Muscle layer of duodenum (tissue), 2 donors: ENCODE data around the gene MALSU1.
"Not testable (repeated sequence)": the region's sequence is repeated elsewhere in the genome, so short reads cannot be mapped to it uniquely, and the experiment has no call there.

Experiments used
- H3K27ac ChIP-seq: one replicate; pipeline ENCODE4 v1.7.0; 2013; ENCODE audit warnings: mild to moderate bottlenecking, low read length
- H3K27me3 ChIP-seq: one replicate; pipeline ENCODE4 v1.7.0; 2013; ENCODE audit warnings: low read depth, mild to moderate bottlenecking, control low read depth, low read length
- H3K36me3 ChIP-seq, 2 donors: one replicate each; pipeline ENCODE4 v1.7.0; 2013; ENCODE audit warnings: low read length in 2 of 2, control low read depth in 1 of 2, mild to moderate bottlenecking in 1 of 2; ENCODE audit not compliant: insufficient read depth in 2 of 2, control insufficient read depth in 1 of 2
- H3K4me1 ChIP-seq, 2 donors: one replicate each; pipeline ENCODE4 v1.7.0; 2013; ENCODE audit warnings: low read length in 2 of 2, mild to moderate bottlenecking in 2 of 2, control low read depth in 1 of 2, moderate library complexity in 1 of 2; ENCODE audit not compliant: insufficient read depth in 2 of 2, control insufficient read depth in 1 of 2
- H3K4me3 ChIP-seq, 2 donors: one replicate each; pipeline ENCODE4 v1.7.0; 2013; ENCODE audit warnings: low read length in 2 of 2, low read depth in 1 of 2, mild to moderate bottlenecking in 1 of 2
- H3K9me3 ChIP-seq, 2 donors: one replicate each; pipeline ENCODE4 v1.7.0; 2013; ENCODE audit warnings: low read length in 2 of 2, control low read depth in 1 of 2, mild to moderate bottlenecking in 1 of 2; ENCODE audit not compliant: control insufficient read depth in 1 of 2
- donor health status: healthy.

MALSU1 gene

GRCh38 chr7:23312141-23312540 is 13.0 kb downstream of the MALSU1 start:
- not testable (repeated sequence) for H3K27ac ChIP-seq, H3K4me1 ChIP-seq, H3K4me3 ChIP-seq, H3K9me3 ChIP-seq, H3K27me3 ChIP-seq
- H3K36me3 ChIP-seq = peaks cover 21 to 33% of the 10 kb centered on the region in 2 donors

GRCh38 chr7:23315366-23315765 is 16.2 kb downstream of the MALSU1 start:
- no peaks in the 10 kb centered on the region for H3K27me3 ChIP-seq
- H3K4me3 ChIP-seq = no peak overlapping the region
- H3K27ac ChIP-seq = no peak overlapping the region
- no peaks in the 10 kb centered on the region for H3K9me3 ChIP-seq
- peaks cover 0 to 8% of the 10 kb centered on the region in 2 donors for H3K36me3 ChIP-seq
- H3K4me1 ChIP-seq = no peaks in the 10 kb centered on the region

GRCh38 chr7:23331132-23331531 is 32.0 kb downstream of the MALSU1 start:
- no peak overlapping the region for H3K4me3 ChIP-seq

GRCh38 chr7:23332193-23332592 is 33.1 kb downstream of the MALSU1 start:
- no peaks in the 10 kb centered on the region for H3K36me3 ChIP-seq
- no peak overlapping the region for H3K4me3 ChIP-seq
- no peaks in the 10 kb centered on the region for H3K27me3 ChIP-seq
- no peaks in the 10 kb centered on the region for H3K9me3 ChIP-seq
- H3K27ac ChIP-seq = no peak overlapping the region
- H3K4me1 ChIP-seq = peaks cover 0 to 33% of the 10 kb centered on the region in 2 donors

More at GRCh38 chr7:23331132-23331531, 32.0 kb downstream of the MALSU1 start:
- Histone ChIP-seq H3K9me3 (no peaks in the 10 kb centered on the region), H3K27ac (no peak overlapping the region), H3K27me3 (no peaks in the 10 kb centered on the region), H3K4me1 (peaks cover 0 to 33% of the 10 kb centered on the region in 2 donors), H3K36me3 (no peaks in the 10 kb centered on the region)

- H3K27me3 ChIP-seq = no peaks in the 10 kb centered on the region
- H3K27ac ChIP-seq = no peak overlapping the region
- H3K4me3 ChIP-seq = no peak overlapping the region
- peaks cover 0 to 33% of the 10 kb centered on the region in 2 donors for H3K4me1 ChIP-seq
- no peaks in the 10 kb centered on the region for H3K9me3 ChIP-seq
- H3K36me3 ChIP-seq = no peaks in the 10 kb centered on the region
Measured at GRCh38 chr7:23332910-23333612, 33.9 kb downstream of the MALSU1 start.

- H3K4me3 ChIP-seq = no peak overlapping the region
- H3K4me1 ChIP-seq = peaks cover 0 to 33% of the 10 kb centered on the region in 2 donors
- H3K36me3 ChIP-seq = no peaks in the 10 kb centered on the region
- H3K27me3 ChIP-seq = no peaks in the 10 kb centered on the region
- no peak overlapping the region for H3K27ac ChIP-seq
- no peaks in the 10 kb centered on the region for H3K9me3 ChIP-seq
Measured at GRCh38 chr7:23333671-23334246, 34.6 kb downstream of the MALSU1 start.

GRCh38 chr7:23334482-23335056 is 35.4 kb downstream of the MALSU1 start:
- H3K27ac ChIP-seq = no peak overlapping the region
- peaks cover 0 to 33% of the 10 kb centered on the region in 2 donors for H3K4me1 ChIP-seq
- no peaks in the 10 kb centered on the region for H3K36me3 ChIP-seq
- no peak overlapping the region for H3K4me3 ChIP-seq
- no peaks in the 10 kb centered on the region for H3K9me3 ChIP-seq
- no peaks in the 10 kb centered on the region for H3K27me3 ChIP-seq

GRCh38 chr7:23335136-23335535 is 36.0 kb downstream of the MALSU1 start:
- no peaks in the 10 kb centered on the region for H3K36me3 ChIP-seq
- H3K4me1 ChIP-seq = peaks cover 0 to 33% of the 10 kb centered on the region in 2 donors
- no peaks in the 10 kb centered on the region for H3K9me3 ChIP-seq
- no peak overlapping the region for H3K4me3 ChIP-seq
- no peaks in the 10 kb centered on the region for H3K27me3 ChIP-seq
- H3K27ac ChIP-seq = no peak overlapping the region

GRCh38 chr7:23335621-23336020 is 36.5 kb downstream of the MALSU1 start:
- H3K4me3 ChIP-seq = no peak overlapping the region
- no peaks in the 10 kb centered on the region for H3K27me3 ChIP-seq
- no peaks in the 10 kb centered on the region for H3K9me3 ChIP-seq
- peaks cover 0 to 33% of the 10 kb centered on the region in 2 donors for H3K4me1 ChIP-seq
- H3K36me3 ChIP-seq = no peaks in the 10 kb centered on the region
- H3K27ac ChIP-seq = no peak overlapping the region

GRCh38 chr7:23336086-23336485 is 36.9 kb downstream of the MALSU1 start:
- no peak overlapping the region for H3K27ac ChIP-seq
- H3K4me3 ChIP-seq = no peak overlapping the region
- no peaks in the 10 kb centered on the region for H3K36me3 ChIP-seq

GRCh38 chr7:23336799-23337283 is 37.7 kb downstream of the MALSU1 start:
- H3K4me3 ChIP-seq = no peak overlapping the region
- no peaks in the 10 kb centered on the region for H3K27me3 ChIP-seq
- H3K9me3 ChIP-seq = no peaks in the 10 kb centered on the region
- peaks cover 0 to 33% of the 10 kb centered on the region in 2 donors for H3K4me1 ChIP-seq
- H3K27ac ChIP-seq = no peak overlapping the region
- H3K36me3 ChIP-seq = no peaks in the 10 kb centered on the region

More at GRCh38 chr7:23336086-23336485, 36.9 kb downstream of the MALSU1 start:
- H3K4me1 ChIP-seq = peaks cover 0 to 33% of the 10 kb centered on the region in 2 donors
- no peaks in the 10 kb centered on the region for H3K27me3 ChIP-seq
- no peaks in the 10 kb centered on the region for H3K9me3 ChIP-seq
